ENCODE data around the gene MESD. TPM values are rescaled to one million over a fixed set of nuclear protein-coding genes. Genes with fewer than 3 reads are reported as not detected.

Gene MESD
- total and polyA plus RNA-seq, 9 of the 15 experiments (the other 6 are each of a cell fraction or from before 2014, with no cell fraction given): 11.3 to 39.7 (median 22.8) TPM

DNA sequence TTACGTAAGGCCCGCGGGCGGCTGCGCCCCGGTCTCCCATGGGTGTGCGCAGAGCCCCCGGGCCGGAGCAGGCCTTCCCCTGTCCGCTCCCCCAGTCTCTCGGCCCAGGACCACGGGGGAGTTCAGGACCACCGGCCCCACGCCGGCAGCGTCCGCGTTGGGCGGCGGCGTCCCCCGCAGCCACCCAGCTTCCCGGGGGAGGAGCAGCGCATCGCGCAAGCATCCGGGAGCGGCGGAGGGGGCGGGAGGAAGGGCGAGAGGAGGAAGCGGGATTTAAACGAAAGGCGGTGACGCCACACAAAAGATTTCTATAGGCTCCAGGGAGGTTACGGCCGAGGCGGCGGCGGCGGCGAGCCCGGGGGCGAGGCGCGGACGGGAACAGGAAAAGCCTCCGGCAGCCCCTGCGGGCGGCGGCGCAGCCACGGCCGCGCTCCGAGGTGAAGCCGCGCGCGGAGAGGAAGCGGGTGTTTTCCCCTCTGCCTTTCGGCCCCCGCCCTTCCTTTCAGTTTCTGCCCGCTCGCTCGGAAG lies 11.1 kb upstream of the MESD start, which contains the start of gene TLNRD1 (continued):
- TF ChIP-seq, protein P1, sequence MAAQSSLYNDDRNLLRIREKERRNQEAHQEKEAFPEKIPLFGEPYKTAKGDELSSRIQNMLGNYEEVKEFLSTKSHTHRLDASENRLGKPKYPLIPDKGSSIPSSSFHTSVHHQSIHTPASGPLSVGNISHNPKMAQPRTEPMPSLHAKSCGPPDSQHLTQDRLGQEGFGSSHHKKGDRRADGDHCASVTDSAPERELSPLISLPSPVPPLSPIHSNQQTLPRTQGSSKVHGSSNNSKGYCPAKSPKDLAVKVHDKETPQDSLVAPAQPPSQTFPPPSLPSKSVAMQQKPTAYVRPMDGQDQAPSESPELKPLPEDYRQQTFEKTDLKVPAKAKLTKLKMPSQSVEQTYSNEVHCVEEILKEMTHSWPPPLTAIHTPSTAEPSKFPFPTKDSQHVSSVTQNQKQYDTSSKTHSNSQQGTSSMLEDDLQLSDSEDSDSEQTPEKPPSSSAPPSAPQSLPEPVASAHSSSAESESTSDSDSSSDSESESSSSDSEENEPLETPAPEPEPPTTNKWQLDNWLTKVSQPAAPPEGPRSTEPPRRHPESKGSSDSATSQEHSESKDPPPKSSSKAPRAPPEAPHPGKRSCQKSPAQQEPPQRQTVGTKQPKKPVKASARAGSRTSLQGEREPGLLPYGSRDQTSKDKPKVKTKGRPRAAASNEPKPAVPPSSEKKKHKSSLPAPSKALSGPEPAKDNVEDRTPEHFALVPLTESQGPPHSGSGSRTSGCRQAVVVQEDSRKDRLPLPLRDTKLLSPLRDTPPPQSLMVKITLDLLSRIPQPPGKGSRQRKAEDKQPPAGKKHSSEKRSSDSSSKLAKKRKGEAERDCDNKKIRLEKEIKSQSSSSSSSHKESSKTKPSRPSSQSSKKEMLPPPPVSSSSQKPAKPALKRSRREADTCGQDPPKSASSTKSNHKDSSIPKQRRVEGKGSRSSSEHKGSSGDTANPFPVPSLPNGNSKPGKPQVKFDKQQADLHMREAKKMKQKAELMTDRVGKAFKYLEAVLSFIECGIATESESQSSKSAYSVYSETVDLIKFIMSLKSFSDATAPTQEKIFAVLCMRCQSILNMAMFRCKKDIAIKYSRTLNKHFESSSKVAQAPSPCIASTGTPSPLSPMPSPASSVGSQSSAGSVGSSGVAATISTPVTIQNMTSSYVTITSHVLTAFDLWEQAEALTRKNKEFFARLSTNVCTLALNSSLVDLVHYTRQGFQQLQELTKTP (IDR thresholded peaks at IDR 0.05; ENCODE audit: low read depth in 1 of 2, partially characterized antibody in 2 of 2): no peak
- no peak for TF ChIP-seq RFX1 (IDR thresholded peaks at IDR 0.05)
- TF ChIP-seq, protein P2, sequence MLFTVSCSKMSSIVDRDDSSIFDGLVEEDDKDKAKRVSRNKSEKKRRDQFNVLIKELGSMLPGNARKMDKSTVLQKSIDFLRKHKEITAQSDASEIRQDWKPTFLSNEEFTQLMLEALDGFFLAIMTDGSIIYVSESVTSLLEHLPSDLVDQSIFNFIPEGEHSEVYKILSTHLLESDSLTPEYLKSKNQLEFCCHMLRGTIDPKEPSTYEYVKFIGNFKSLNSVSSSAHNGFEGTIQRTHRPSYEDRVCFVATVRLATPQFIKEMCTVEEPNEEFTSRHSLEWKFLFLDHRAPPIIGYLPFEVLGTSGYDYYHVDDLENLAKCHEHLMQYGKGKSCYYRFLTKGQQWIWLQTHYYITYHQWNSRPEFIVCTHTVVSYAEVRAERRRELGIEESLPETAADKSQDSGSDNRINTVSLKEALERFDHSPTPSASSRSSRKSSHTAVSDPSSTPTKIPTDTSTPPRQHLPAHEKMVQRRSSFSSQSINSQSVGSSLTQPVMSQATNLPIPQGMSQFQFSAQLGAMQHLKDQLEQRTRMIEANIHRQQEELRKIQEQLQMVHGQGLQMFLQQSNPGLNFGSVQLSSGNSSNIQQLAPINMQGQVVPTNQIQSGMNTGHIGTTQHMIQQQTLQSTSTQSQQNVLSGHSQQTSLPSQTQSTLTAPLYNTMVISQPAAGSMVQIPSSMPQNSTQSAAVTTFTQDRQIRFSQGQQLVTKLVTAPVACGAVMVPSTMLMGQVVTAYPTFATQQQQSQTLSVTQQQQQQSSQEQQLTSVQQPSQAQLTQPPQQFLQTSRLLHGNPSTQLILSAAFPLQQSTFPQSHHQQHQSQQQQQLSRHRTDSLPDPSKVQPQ (CRISPR knock-in tag; IDR thresholded peaks at IDR 0.05; ENCODE audit: borderline replicate concordance): no peak
- 0 out of 2 replicates have a peak, but pooled peaks have one; percentile 14 for TF ChIP-seq ARID1B (IDR thresholded peaks at IDR 0.05)
- TF ChIP-seq ZNF184 (CRISPR knock-in tag; IDR thresholded peaks at IDR 0.05): no peak
- TF ChIP-seq ZNF717 (CRISPR knock-in tag; IDR thresholded peaks at IDR 0.05): no peak
- TF ChIP-seq, protein P3, sequence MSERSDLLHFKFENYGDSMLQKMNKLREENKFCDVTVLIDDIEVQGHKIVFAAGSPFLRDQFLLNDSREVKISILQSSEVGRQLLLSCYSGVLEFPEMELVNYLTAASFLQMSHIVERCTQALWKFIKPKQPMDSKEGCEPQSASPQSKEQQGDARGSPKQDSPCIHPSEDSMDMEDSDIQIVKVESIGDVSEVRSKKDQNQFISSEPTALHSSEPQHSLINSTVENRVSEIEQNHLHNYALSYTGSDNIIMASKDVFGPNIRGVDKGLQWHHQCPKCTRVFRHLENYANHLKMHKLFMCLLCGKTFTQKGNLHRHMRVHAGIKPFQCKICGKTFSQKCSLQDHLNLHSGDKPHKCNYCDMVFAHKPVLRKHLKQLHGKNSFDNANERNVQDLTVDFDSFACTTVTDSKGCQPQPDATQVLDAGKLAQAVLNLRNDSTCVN (CRISPR knock-in tag; IDR thresholded peaks at IDR 0.05): no peak
- 0 out of 2 replicates have a peak, but pooled peaks have one; percentile 55 for TF ChIP-seq CAMTA2 (CRISPR knock-in tag; conservative IDR thresholded peaks at IDR 0.05)
- TF ChIP-seq TAF15 (IDR thresholded peaks at IDR 0.05; ENCODE audit: low read depth, low read length): no peak
- TF ChIP-seq KAT8 (IDR thresholded peaks at IDR 0.05; ENCODE audit: low read depth): no peak
- TF ChIP-seq ZNF253 (CRISPR knock-in tag; conservative IDR thresholded peaks at IDR 0.05): no peak
- no peak for TF ChIP-seq FOXM1 (IDR thresholded peaks at IDR 0.05; ENCODE audit: low read depth)
- no peak for TF ChIP-seq FOXM1 (CRISPR knock-in tag; IDR thresholded peaks at IDR 0.05; ENCODE audit: low read depth)
- TF ChIP-seq ZSCAN32 (CRISPR knock-in tag; IDR thresholded peaks at IDR 0.05): no peak
- TF ChIP-seq RBM25 (IDR thresholded peaks at IDR 0.05; ENCODE audit: low read depth, low read length, severe bottlenecking): no peak
- TF ChIP-seq SMARCA4 (IDR thresholded peaks at IDR 0.05): no peak
- no peak for TF ChIP-seq RBM34 (IDR thresholded peaks at IDR 0.05; ENCODE audit: borderline replicate concordance, insufficient read depth, low read length)
- no peak for TF ChIP-seq FIP1L1 (IDR thresholded peaks at IDR 0.05; ENCODE audit: low read depth, low read length, poor library complexity, severe bottlenecking)
- TF ChIP-seq PCBP2 (IDR thresholded peaks at IDR 0.05; ENCODE audit: low read depth, low read length, poor library complexity, severe bottlenecking): no peak
- TF ChIP-seq ZNF263 (CRISPR knock-in tag; IDR thresholded peaks at IDR 0.05; ENCODE audit: borderline replicate concordance): peak; percentile 70
- no peak for TF ChIP-seq LEF1 (IDR thresholded peaks at IDR 0.05)
- no peak for TF ChIP-seq HEY1 (CRISPR knock-in tag; IDR thresholded peaks at IDR 0.05; ENCODE audit: borderline replicate concordance)
- TF ChIP-seq GTF2F1 (IDR thresholded peaks at IDR 0.05; ENCODE audit: low read depth, low read length): no peak
